PFSK-1 (cell line): ENCODE measurements around the gene FAM20C.

Source experiments
- FOXP2 ChIP-seq: optimal IDR thresholded peaks from 2 replicates; pipeline ENCODE3; 2011; ENCODE audit warnings: borderline replicate concordance, control low read depth, inconsistent platforms; ENCODE audit not compliant: insufficient read depth; ENCODE audit errors: extremely low read length, extremely low read depth
- POLR2AphosphoS5 ChIP-seq: IDR thresholded peaks from 2 replicates; pipeline ENCODE4 v1.6.1; 2012; ENCODE audit warnings: low read depth, mild to moderate bottlenecking, control low read depth, low read length, moderate library complexity
- REST ChIP-seq, 2 experiments: IDR thresholded peaks; 2 replicates each; pipeline versions ENCODE4 v1.6.1 to v1.8.0; 2011 to 2012; ENCODE audit warnings: low read depth in 2 of 2, low read length in 2 of 2, control low read depth in 1 of 2, inconsistent platforms in 1 of 2, mild to moderate bottlenecking in 1 of 2, moderate library complexity in 1 of 2; ENCODE audit not compliant: insufficient read depth in 1 of 2
- SIN3A ChIP-seq: IDR thresholded peaks from 2 replicates; pipeline ENCODE4 v1.6.1; 2012; ENCODE audit warnings: mild to moderate bottlenecking, low read length, moderate library complexity, borderline replicate concordance; ENCODE audit not compliant: insufficient read depth
- TAF1 ChIP-seq: IDR thresholded peaks from 2 replicates; pipeline ENCODE4 v1.6.1; 2012; ENCODE audit warnings: low read length, control low read depth, borderline replicate concordance; ENCODE audit not compliant: insufficient read depth

GRCh38 chr7:299169-299568, 106.8 kb downstream of the FAM20C start:
- TF ChIP-seq SIN3A: no peak
- no peak for TF ChIP-seq POLR2AphosphoS5
- TF ChIP-seq REST (IDR thresholded peaks at IDR 0.05; ENCODE audit: insufficient read depth in 1 of 2, low read depth in 2 of 2, low read length in 2 of 2): no peak
- no peak for TF ChIP-seq TAF1
- TF ChIP-seq FOXP2: no peak
